Mesenchymal stem cell (in vitro differentiated cells and primary cell): Measurements from ENCODE around the gene ABHD8.

Experiments
- DNase-seq: peaks from one replicate; pipeline ENCODE4 v3.0.0-alpha.2; 2013
- H2AFZ ChIP-seq: one replicate; pipeline ENCODE4 v1.6.1; 2013; ENCODE audit warnings: low read depth, mild to moderate bottlenecking, control low read depth, inconsistent platforms, low read length, moderate library complexity
- H2AK5ac ChIP-seq: 2 replicates; pipeline ENCODE4 v1.6.1; 2013; ENCODE audit warnings: low read length, moderate library complexity, mild to moderate bottlenecking, inconsistent platforms; ENCODE audit not compliant: severe bottlenecking
- H2BK120ac ChIP-seq: one replicate; pipeline ENCODE4 v1.6.1; 2013; ENCODE audit warnings: low read depth, mild to moderate bottlenecking, inconsistent platforms, low read length, moderate library complexity
- H2BK12ac ChIP-seq, 2 experiments: one replicate each; pipeline ENCODE4 v1.6.1; 2013; ENCODE audit warnings: inconsistent platforms in 2 of 2, low read length in 2 of 2, mild to moderate bottlenecking in 2 of 2, moderate library complexity in 2 of 2, control low read depth in 1 of 2
- H2BK15ac ChIP-seq: one replicate; pipeline ENCODE4 v1.6.1; 2013; ENCODE audit warnings: mild to moderate bottlenecking, low read depth, inconsistent platforms; ENCODE audit not compliant: poor library complexity, severe bottlenecking
- H2BK5ac ChIP-seq: 2 replicates; pipeline ENCODE4 v1.6.1; 2013; ENCODE audit warnings: low read depth, mild to moderate bottlenecking, low read length, control low read depth, inconsistent platforms; ENCODE audit not compliant: poor library complexity, severe bottlenecking
- H3K14ac ChIP-seq, 2 experiments: one replicate each; pipeline ENCODE4 v1.6.1; 2013; ENCODE audit warnings: inconsistent platforms in 2 of 2, low read length in 2 of 2, control low read depth in 1 of 2, mild to moderate bottlenecking in 1 of 2, moderate library complexity in 1 of 2
- H3K18ac ChIP-seq, 2 experiments: one replicate each; pipeline ENCODE4 v1.6.1; 2013; ENCODE audit warnings: inconsistent platforms in 2 of 2, low read length in 2 of 2, control low read depth in 1 of 2, low read depth in 1 of 2, mild to moderate bottlenecking in 1 of 2
- H3K23ac ChIP-seq, 2 experiments: one replicate each; pipeline ENCODE4 v1.6.1; 2013; ENCODE audit warnings: inconsistent platforms in 2 of 2, low read length in 2 of 2, mild to moderate bottlenecking in 2 of 2, moderate library complexity in 2 of 2, control low read depth in 1 of 2
- H3K27ac ChIP-seq: 2 replicates; pipeline ENCODE4 v1.5.1; 2013; ENCODE audit warnings: mild to moderate bottlenecking, moderate library complexity, low read length, control low read depth, inconsistent platforms; ENCODE audit not compliant: poor library complexity, severe bottlenecking
- H3K27me3 ChIP-seq, 2 experiments: 2 replicates each; pipeline versions ENCODE4 v1.6.1 to v1.7.0; 2013; ENCODE audit warnings: low read length in 2 of 2, mild to moderate bottlenecking in 2 of 2, moderate library complexity in 2 of 2, control low read depth in 1 of 2, inconsistent platforms in 1 of 2; ENCODE audit not compliant: control insufficient read depth in 1 of 2, insufficient read depth in 1 of 2
- H3K36me3 ChIP-seq, 2 experiments: 2 replicates each; pipeline versions ENCODE4 v1.6.1 to v1.7.0; 2013; ENCODE audit warnings: low read length in 2 of 2, control low read depth in 1 of 2, inconsistent platforms in 1 of 2, low read depth in 1 of 2, mild to moderate bottlenecking in 1 of 2; ENCODE audit not compliant: insufficient read depth in 2 of 2, control insufficient read depth in 1 of 2
- H3K4ac ChIP-seq, 2 experiments: one replicate each; pipeline ENCODE4 v1.6.1; 2013; ENCODE audit warnings: inconsistent platforms in 2 of 2, low read length in 2 of 2, mild to moderate bottlenecking in 2 of 2, moderate library complexity in 2 of 2, control low read depth in 1 of 2, low read depth in 1 of 2
- H3K4me1 ChIP-seq: 2 replicates; pipeline ENCODE4 v1.6.1; 2013; ENCODE audit warnings: low read depth, low read length, control low read depth; ENCODE audit not compliant: control insufficient read depth, insufficient read depth
- H3K4me2 ChIP-seq: 2 replicates; pipeline ENCODE4 v1.6.1; 2013; ENCODE audit warnings: low read length, mild to moderate bottlenecking, inconsistent platforms; ENCODE audit not compliant: poor library complexity, severe bottlenecking
- H3K4me3 ChIP-seq, 2 experiments: 2 replicates each; pipeline versions ENCODE4 v1.5.1 to v1.7.0; 2013; ENCODE audit warnings: low read length in 2 of 2, mild to moderate bottlenecking in 2 of 2, control low read depth in 1 of 2, low read depth in 1 of 2; ENCODE audit not compliant: insufficient read depth in 1 of 2
- H3K79me1 ChIP-seq: replicated peaks from 2 replicates; pipeline ENCODE4 v1.6.1; 2013; ENCODE audit warnings: mild to moderate bottlenecking, control low read depth, low read length, inconsistent platforms; ENCODE audit not compliant: poor library complexity, severe bottlenecking
- H3K9ac ChIP-seq: 2 replicates; pipeline ENCODE4 v1.7.0; 2013; ENCODE audit warnings: mild to moderate bottlenecking, low read length, moderate library complexity
- H3K9me3 ChIP-seq: 2 replicates; pipeline ENCODE4 v1.7.0; 2013; ENCODE audit warnings: mild to moderate bottlenecking, low read length; ENCODE audit not compliant: control insufficient read depth
- H4K8ac ChIP-seq: one replicate; pipeline ENCODE4 v1.6.1; 2013; ENCODE audit warnings: inconsistent platforms, mild to moderate bottlenecking, low read length, moderate library complexity
- H4K91ac ChIP-seq: one replicate; pipeline ENCODE4 v1.6.1; 2013; ENCODE audit warnings: mild to moderate bottlenecking, low read length, inconsistent platforms
- WGBS: methylation state at CpG from one replicate; pipeline ENCODE4 v1.1.7; 2013; ENCODE audit warnings: mixed read lengths; 5-methylcytosine and 5-hydroxymethylcytosine counted together

The ABHD8 gene

DNA sequence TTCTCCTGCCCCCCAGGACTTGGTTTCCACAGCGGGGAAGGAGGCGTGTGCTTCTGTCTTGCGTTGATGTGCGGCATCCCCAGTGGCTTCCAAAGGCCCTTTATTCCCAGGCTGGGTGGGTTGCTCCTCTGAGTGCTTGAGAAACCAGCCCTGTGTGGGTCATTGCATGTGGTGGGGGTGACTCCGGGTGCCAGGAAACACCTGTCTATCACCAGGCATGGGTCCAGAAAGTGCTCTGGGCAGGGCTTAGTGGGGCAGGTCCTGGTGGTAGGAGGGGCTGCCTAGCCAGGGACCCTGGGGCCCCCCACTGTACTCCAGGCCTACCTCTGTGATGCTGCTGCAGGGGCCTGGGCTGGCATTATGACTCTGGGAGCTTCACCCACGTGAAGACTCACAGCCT lies 15.7 kb upstream of the ABHD8 start:
- no peak overlapping the region for H2AFZ ChIP-seq
- H2AK5ac ChIP-seq = no peak overlapping the region
- H3K27ac ChIP-seq = no peak overlapping the region
- no peak overlapping the region for H2BK5ac ChIP-seq
- H2BK120ac ChIP-seq = no peak overlapping the region
- H3K14ac ChIP-seq = no peak overlapping the region
- no peak overlapping the region for H2BK15ac ChIP-seq
- no peak overlapping the region for H3K4me3 ChIP-seq
- H3K9me3 ChIP-seq = no peaks in the 10 kb centered on the region
- DNase-seq = no peak
- H3K4me2 ChIP-seq = no peak overlapping the region
- H2BK12ac ChIP-seq = no peak overlapping the region
- H3K27me3 ChIP-seq = no peaks in the 10 kb centered on the region
- H3K23ac ChIP-seq = no peak overlapping the region
- peaks cover 42% of the 10 kb centered on the region for H3K79me1 ChIP-seq
- no peak overlapping the region for H4K8ac ChIP-seq
- WGBS = 97% methylated on average over 6 of the region's 6 CpGs
- peaks cover 52 to 82% of the 10 kb centered on the region in 2 experiments for H3K36me3 ChIP-seq
- no peak overlapping the region for H3K9ac ChIP-seq
- H3K4ac ChIP-seq = no peak overlapping the region
- H3K18ac ChIP-seq = no peak overlapping the region
- peaks cover 4% of the 10 kb centered on the region for H3K4me1 ChIP-seq
- no peak overlapping the region for H4K91ac ChIP-seq

DNA sequence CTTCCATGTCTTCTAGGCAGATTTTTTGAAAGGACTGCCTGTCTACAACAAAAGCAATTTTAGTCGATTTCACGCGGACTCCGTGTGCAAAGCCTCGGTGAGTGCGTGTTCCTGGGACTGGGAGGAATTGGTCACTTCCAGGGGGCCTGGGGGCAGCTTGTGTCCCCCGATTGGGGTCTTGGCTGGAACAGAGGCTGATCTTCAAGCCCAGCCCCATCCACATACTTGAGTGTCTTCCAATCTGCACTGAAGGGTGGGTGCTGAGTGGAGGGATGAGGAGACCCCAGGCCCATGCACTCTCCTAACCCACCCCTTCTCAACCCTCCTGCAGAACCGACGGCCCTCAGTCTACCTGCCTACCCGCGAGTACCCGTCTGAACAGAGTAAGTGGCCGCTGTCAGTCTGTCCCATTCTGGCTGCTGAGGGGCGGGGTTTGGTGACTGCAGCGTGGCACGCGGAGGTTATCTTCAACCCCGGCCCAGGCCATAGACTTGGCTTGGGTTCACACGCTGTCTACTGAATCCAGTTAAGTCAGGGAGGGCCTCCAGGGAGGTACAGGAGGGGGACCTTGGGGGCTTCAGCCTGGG lies 10.9 kb upstream of the ABHD8 start:
- H2AFZ ChIP-seq = no peak overlapping the region
- peaks cover 28% of the 10 kb centered on the region for H3K4me1 ChIP-seq
- no peak overlapping the region for H2BK12ac ChIP-seq
- no peak overlapping the region for H3K4me3 ChIP-seq
- no peak overlapping the region for H3K27ac ChIP-seq
- H2BK120ac ChIP-seq = no peak overlapping the region
- DNase-seq = no peak
- H3K14ac ChIP-seq = no peak overlapping the region
- H3K27me3 ChIP-seq = no peaks in the 10 kb centered on the region
- H2BK5ac ChIP-seq = no peak overlapping the region
- H4K91ac ChIP-seq = no peak overlapping the region
- no peak overlapping the region for H4K8ac ChIP-seq
- peaks cover 29 to 59% of the 10 kb centered on the region in 2 experiments for H3K36me3 ChIP-seq
- no peak overlapping the region for H3K4ac ChIP-seq
- no peak overlapping the region for H3K23ac ChIP-seq
- H3K9ac ChIP-seq = no peak overlapping the region
- H3K9me3 ChIP-seq = no peaks in the 10 kb centered on the region
- no peak overlapping the region for H3K4me2 ChIP-seq
- no peak overlapping the region for H3K18ac ChIP-seq
- H2BK15ac ChIP-seq = no peak overlapping the region
- no peak overlapping the region for H2AK5ac ChIP-seq
- H3K79me1 ChIP-seq = peaks cover 29% of the 10 kb centered on the region
- over 99% methylated on average over 19 of the region's 19 CpGs for WGBS

DNA sequence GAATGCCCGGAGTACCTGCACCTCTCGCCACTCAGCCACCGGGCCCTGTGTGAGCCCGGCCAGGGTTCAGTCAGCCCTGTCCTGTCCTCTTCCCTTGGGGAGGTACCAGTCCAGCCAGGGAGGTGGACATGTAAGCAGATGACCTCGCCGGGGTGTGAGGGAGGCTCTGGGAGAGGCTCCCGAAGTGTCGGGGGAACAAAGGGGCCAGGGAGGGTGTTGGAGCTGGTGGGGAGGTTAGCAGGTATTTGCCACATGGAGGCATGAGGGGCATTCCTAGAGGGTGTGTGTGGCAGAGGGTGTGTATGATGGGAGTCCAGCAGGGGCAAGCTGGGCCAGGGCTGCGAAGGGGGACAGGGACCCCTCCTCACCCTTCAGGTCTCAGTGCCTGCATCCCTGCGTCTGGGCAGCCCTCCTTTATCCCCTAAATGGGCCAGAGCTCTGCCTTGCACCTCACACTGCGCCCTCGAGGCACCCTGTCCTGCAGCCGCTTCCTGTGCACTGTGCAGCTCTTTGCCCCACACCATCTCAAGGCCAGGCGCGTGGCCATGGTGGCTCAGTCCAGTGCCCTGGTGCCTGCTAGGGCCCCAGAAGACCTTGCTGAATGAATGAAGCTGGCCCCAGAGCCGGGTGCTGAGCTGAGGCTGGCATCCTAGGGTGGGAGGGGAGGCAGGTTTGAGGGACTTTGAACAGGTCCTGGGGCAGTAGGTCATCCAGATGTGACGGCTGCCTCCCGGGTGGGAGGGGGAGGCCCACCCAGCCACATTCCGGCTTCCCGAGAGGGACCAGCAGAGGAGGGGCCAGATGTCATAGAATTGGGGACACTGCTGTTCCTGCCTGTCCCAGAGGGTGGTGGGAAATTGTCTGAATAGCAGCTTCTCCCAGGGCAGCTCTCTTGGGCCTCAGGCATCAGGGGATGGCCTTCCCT lies 9.2 kb upstream of the ABHD8 start:
- Histone ChIP-seq H3K18ac (peak overlapping the region in 1 of 2 experiments; percentile 29), H3K23ac (peak overlapping the region in 1 of 2 experiments; percentile 6), H4K91ac (peak overlapping the region; percentile 15), H3K4me3 (peak overlapping the region in 1 of 2 experiments; percentile 12), H3K79me1 (peaks cover 29% of the 10 kb centered on the region), H3K9ac (peak overlapping the region; percentile 42), H3K27ac (peak overlapping the region; percentile 69), H2BK15ac (no peak overlapping the region), H2BK120ac (no peak overlapping the region), H3K14ac (no peak overlapping the region), H2AFZ (no peak overlapping the region), H3K4me2 (peak overlapping the region; percentile 14), H2BK5ac (no peak overlapping the region), H2AK5ac (peak overlapping the region; percentile 13), H3K36me3 (peaks cover 25 to 45% of the 10 kb centered on the region in 2 experiments), H4K8ac (no peak overlapping the region), H3K27me3 (no peaks in the 10 kb centered on the region), H3K9me3 (no peaks in the 10 kb centered on the region), H2BK12ac (peak overlapping the region in 1 of 2 experiments; percentile 17), H3K4ac (peak overlapping the region in 1 of 2 experiments; percentile 34), H3K4me1 (peaks cover 30% of the 10 kb centered on the region)
- no peak for DNase-seq
- 85% methylated on average over 20 of the region's 20 CpGs for WGBS
